ENCODE measurements around the gene POP7. TPM values are rescaled to one million over a fixed set of nuclear protein-coding genes. Genes with fewer than 3 reads are reported as not detected.
"Not testable (repeated sequence)": the region's sequence is repeated elsewhere in the genome, so short reads cannot be mapped to it uniquely, and the experiment has no call there.

POP7 gene
- total RNA-seq = 25.1 TPM
- long read RNA-seq, transcript POP7-201 (2 exons, 927 nt) = major isoform, 20 of 20 reads
- long read RNA-seq, partial matches to known transcripts = 0 of 20 reads
- long read RNA-seq, other reads (novel, unspliced or antisense) = 0 of 20 reads

DNA sequence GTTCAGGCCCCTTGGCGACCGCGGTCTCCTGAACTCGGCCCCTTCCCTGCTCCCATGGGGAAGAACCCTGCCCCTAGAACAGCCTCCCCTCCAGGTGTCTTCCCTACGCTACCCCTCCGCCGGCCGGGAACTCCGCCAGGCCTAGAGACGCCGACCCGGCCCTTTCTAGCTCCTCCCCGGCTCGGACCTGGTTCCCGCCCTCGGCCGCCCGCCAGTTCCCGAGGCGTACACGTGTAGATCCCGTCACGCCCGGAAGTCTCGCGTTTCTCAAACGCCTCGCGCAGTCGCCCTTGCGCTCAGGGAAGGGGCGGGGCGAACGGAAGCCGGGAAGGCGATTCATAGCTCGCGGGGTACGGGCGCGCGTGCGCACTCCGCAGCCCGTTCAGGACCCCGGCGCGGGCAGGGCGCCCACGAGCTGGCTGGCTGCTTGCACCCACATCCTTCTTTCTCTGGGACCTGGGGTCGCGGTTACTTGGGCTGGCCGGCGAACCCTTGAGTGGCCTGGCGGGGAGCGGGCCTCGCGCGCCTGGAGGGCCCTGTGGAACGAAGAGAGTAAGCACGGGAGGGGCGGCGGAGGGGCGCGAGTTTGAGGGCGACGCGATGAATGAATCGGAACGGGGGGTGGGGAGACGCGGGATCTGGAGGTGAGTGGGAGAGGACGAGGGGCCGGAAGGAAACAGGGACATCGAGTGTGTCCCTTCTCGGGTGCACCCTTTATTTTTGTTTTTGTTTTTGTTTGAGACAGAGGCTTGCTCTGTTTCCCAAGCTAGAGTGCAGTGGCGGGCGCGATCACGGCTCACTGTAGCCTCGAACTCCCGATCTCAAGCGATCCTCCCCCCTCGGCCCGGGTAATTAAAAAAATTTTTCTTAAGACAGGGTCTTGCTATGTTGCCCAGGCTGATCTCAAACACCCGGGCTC, at the start of gene POP7:
POP7 (plus strand) TSS at position 369 of the 919 bp plus-strand sequence. CDS start 710 bp downstream, outside the sequence.
- DNase-seq (ENCODE audit: low spot score) = peak; percentile 99
- intact Hi-C loops (cut with DNase I) = loop anchor here (1.0 to 5.0 kb wide), 3 partner anchors 34 to 166 kb away; partner anchors contain the start of genes GNB2 and SLC12A9

- DNase-seq (ENCODE audit: low spot score); intact Hi-C loops (cut with DNase I): not testable (repeated sequence)
Measured at GRCh38 chr7:100662194-100662776, 43.6 kb upstream of the POP7 start.

GRCh38 chr7:100665168-100665726, 40.7 kb upstream of the POP7 start:
- no peak for DNase-seq (ENCODE audit: low spot score)
- intact Hi-C loops (cut with DNase I) = no loop called here

- DNase-seq (ENCODE audit: low spot score) = no peak
- intact Hi-C loops (cut with DNase I) = no loop called here
Measured at GRCh38 chr7:100667331-100668068, 38.4 kb upstream of the POP7 start.

GRCh38 chr7:100668069-100668449, 37.9 kb upstream of the POP7 start:
- intact Hi-C loops (cut with DNase I) = no loop called here
- DNase-seq (ENCODE audit: low spot score) = no peak

DNA sequence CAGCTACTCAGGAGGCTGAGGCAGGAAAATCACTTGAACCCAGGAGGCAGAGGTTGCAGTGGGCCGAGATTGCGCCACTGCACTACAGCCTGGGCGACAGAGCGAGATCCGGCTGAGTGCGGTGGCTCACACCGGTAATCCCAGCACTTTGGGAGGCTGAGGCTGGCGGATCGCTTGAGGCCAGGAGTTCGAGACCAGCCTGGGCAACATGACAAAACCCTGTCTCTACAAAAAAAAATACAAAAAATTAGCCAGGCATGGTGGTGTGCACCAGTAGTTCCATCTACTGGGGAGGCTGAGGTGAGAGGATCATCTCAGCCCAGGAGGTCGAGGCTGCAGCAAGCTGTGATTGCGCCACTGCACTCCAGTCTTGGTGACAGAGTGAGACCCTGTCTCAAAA, 36.8 kb upstream of the POP7 start:
- DNase-seq (ENCODE audit: low spot score); intact Hi-C loops (cut with DNase I): not testable (repeated sequence)

DNA sequence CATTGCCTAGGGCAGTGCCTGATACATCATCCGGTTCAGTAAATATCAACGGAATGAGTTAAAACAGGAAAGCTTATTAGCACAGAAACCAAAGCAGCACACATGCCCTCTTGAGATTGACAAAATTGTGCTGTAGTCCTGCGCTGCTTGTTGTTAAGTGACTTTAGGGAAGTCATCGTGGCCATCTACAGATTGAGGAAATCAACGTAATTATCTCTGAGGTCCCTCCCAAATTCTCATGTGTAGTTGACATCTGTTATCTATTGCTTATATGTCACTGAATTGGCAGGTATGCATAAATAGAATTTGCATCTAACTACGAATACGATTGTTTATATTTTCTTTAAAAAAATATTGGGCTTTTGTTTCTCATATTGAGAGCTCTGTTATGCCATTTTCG, 35.8 kb upstream of the POP7 start:
- no peak for DNase-seq (ENCODE audit: low spot score)
- intact Hi-C loops (cut with DNase I) = loop anchor here (5.0 kb wide), 2 partner anchors 37 to 83 kb away; partner anchors contain the start of genes FBXO24, LRCH4 and POP7

DNA sequence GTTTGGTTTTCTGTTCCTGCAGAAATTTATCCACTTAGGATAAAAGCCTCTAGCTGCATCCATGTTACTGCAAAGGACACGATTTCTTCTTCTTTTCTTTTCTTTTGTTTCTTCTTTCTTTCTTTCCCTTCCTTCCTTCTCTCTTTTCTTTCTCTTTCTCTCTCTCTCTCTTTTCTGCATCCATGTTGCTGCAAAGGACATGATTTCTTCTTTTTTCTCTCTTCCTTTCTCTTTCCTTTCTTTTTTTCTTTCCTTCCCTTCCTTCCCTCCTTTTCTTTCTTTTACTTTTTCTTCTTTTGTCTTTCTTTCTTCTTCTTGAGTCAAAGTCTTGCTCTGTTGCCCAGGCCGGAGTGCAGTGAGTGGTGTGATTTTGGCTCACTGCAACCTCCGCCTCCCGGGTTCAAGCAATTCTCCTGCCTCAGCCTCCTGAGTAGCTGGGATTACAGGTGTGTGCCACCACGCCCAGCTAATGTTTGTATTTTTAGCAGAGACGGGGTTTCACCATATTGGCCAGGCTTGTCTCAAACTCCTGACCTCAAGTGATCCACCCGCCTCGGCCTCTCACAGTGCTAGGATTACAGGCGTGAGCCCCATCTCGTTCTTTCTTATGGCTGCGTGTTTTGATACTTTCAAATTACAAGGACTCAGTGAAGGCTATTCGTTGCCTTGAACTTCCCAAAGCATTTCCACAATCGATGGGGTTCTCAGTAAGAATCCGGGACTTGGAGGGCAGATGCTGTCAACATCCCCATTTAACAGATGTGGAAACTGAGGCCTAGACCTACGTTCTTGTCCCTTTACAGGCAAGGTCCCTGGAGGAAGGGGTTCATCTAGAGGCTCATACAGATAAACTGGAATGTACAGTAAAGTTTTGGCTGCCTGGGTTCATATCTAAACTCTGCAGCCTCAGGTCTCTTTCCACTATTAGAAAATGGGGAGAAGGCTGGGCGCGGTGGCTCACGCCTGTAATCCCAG, 34.3 kb upstream of the POP7 start:
- DNase-seq (ENCODE audit: low spot score) = no peak
- intact Hi-C loops (cut with DNase I) = loop anchor here (2.0 to 5.0 kb wide), 3 partner anchors 36 to 84 kb away; partner anchors contain the start of genes FBXO24, LRCH4, MOSPD3 and POP7

GRCh38 chr7:100673302-100673941, 32.5 kb upstream of the POP7 start, which contains the start of gene GNB2:
Gene GNB2 (plus strand): TSS chr7:100673740. CDS start chr7:100676266, 2,526 bp downstream.
- intact Hi-C loops (cut with DNase I) = loop anchor here (2.0 to 5.0 kb wide), 3 partner anchors 34 to 86 kb away; partner anchors contain the start of genes FBXO24, LRCH4, MOSPD3 and POP7
- DNase-seq (ENCODE audit: low spot score) = peak; percentile 100

DNA sequence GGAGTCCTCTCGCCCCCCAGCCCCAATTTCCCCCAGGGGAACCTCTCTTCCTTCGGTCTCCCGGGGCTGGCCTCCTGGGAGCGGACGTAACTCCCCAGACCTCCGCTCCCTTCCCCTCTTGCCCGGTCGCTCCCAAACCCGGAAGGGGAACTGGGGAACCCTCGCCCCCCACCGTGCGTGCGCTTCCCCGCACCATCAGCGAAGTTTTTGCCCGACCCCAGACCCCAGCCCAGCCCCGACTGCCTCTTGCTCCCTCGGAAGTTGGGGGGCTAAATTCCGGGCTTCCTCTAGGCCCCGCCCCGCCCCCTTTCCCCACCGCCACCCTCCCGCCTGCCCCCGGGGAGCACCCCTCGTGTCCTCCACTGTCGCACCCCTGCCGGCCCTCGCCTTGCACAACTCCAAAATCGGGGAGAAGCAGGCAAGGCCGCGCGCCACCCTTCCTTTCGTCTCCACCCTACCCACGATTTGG, 31.9 kb upstream of the POP7 start:
- intact Hi-C loops (cut with DNase I) = loop anchor here (2.0 to 5.0 kb wide), 4 partner anchors 19 to 87 kb away; partner anchors contain the start of genes FBXO24, LRCH4, MOSPD3 and POP7
- DNase-seq (ENCODE audit: low spot score) = no peak

GRCh38 chr7:100674411-100675104, 31.4 kb upstream of the POP7 start:
- intact Hi-C loops (cut with DNase I) = loop anchor here (2.0 to 5.0 kb wide), 3 partner anchors 18 to 87 kb away; partner anchors contain the start of genes FBXO24, LRCH4 and POP7

DNA sequence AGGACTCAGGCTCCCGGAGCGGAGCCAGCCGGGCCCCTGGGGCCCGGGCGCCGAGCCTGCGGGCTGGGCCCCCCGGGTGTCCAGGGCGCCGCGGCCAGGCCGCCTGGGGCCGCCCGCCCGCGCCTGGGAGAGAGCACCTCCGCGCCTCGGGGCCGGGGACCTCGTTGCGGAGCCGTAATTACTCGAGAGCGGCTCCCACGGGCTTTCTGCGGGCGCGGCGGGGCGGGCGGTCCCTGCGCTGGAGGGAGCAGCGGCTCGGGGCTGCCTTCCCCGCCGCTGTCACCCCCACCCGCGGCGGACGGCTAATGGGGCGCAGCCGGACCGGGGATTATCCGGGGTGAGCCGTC, 30.8 kb upstream of the POP7 start:
- no peak for DNase-seq (ENCODE audit: low spot score)
- intact Hi-C loops (cut with DNase I) = loop anchor here (2.0 kb wide), 1 partner anchor 18 kb away; no protein-coding TSS in a partner anchor

More at GRCh38 chr7:100674411-100675104, 31.4 kb upstream of the POP7 start:
- no peak for DNase-seq (ENCODE audit: low spot score)

- intact Hi-C loops (cut with DNase I) = loop anchor here (2.0 kb wide), 1 partner anchor 17 kb away; no protein-coding TSS in a partner anchor
- peak; percentile 96 for DNase-seq (ENCODE audit: low spot score)
Measured at GRCh38 chr7:100675581-100676350, 30.2 kb upstream of the POP7 start.

GRCh38 chr7:100676501-100677306, 29.2 kb upstream of the POP7 start:
- intact Hi-C loops (cut with DNase I) = no loop called here
- no peak for DNase-seq (ENCODE audit: low spot score)

Data from cardiac septum (tissue), 1 donor.